H1 (cell line): ENCODE data around the gene PLA2R1. TPM values are rescaled to one million over a fixed set of nuclear protein-coding genes. Genes with fewer than 3 reads are reported as not detected.

Experiments used
- CTCF ChIA-PET: fragments of 300-600 bp; sonication (Branson Sonifier 250); formaldehyde crosslinking; loops from one replicate; lab custom pipeline; 2021; ENCODE audit not compliant: partially characterized antibody; lab: Charles Lee
- POLR2A ChIA-PET: fragments of 300-600 bp; sonication (Branson Sonifier 250); formaldehyde crosslinking; loops from one replicate; lab custom pipeline; 2021; ENCODE audit warnings: inconsistent platforms; ENCODE audit not compliant: partially characterized antibody; lab: Charles Lee
- DNase-seq, 2 experiments: peaks; one replicate each; pipeline versions ENCODE4 v3.0.0 to v3.0.0-alpha.2; 2010 to 2022; ENCODE audit warnings: low spot score in 2 of 2, low read depth in 1 of 2, mixed read lengths in 1 of 2
- FAIRE-seq: peaks from 2 replicates; lab custom pipeline; 2011; peaks lifted over from hg19 to GRCh38; lab: Jason Lieb, UNC
- H2AFZ ChIP-seq: 2 replicates; pipeline ENCODE4 v1.8.1; 2012; ENCODE audit warnings: low read length, inconsistent platforms
- H2AK5ac ChIP-seq: 2 replicates; pipeline ENCODE4 v1.6.1; 2013; ENCODE audit warnings: low read depth, low read length
- H2BK120ac ChIP-seq: replicated peaks from 2 replicates; pipeline ENCODE3; 2013; ENCODE audit warnings: low read depth, low read length, inconsistent platforms
- H2BK12ac ChIP-seq: 2 replicates; pipeline ENCODE4 v1.6.1; 2013; ENCODE audit warnings: low read depth, low read length
- H2BK15ac ChIP-seq: 2 replicates; pipeline ENCODE4 v1.6.1; 2013; ENCODE audit warnings: low read length
- H2BK20ac ChIP-seq: 2 replicates; pipeline ENCODE4 v1.6.1; 2013; ENCODE audit warnings: low read length
- H2BK5ac ChIP-seq: 2 replicates; pipeline ENCODE4 v1.6.1; 2013; ENCODE audit warnings: low read depth, low read length
- H3K14ac ChIP-seq: 2 replicates; pipeline ENCODE4 v1.6.1; 2013; ENCODE audit warnings: inconsistent platforms; ENCODE audit not compliant: insufficient read length
- H3K18ac ChIP-seq: 2 replicates; pipeline ENCODE4 v1.6.1; 2013; ENCODE audit warnings: low read length; ENCODE audit errors: extremely low read depth
- H3K23ac ChIP-seq: 2 replicates; pipeline ENCODE4 v1.6.1; 2013; ENCODE audit warnings: inconsistent platforms; ENCODE audit not compliant: insufficient read length
- H3K23me2 ChIP-seq: 2 replicates; pipeline ENCODE4 v1.6.1; 2013; ENCODE audit warnings: low read depth, low read length
- H3K27ac ChIP-seq: 2 replicates; pipeline ENCODE4 v1.6.1; 2011; ENCODE audit warnings: low read depth, low read length, inconsistent platforms
- H3K27me3 ChIP-seq, 4 experiments: replicated peaks in 1 of 4; 1 replicate in 1 of 4; 2 replicates in 3 of 4; pipeline versions ENCODE4 v1.6.1 to v1.8.1; 2011 to 2013; ENCODE audit warnings: low read length in 3 of 4, mild to moderate bottlenecking in 3 of 4, inconsistent platforms in 2 of 4, mixed read lengths in 2 of 4, moderate library complexity in 1 of 4; ENCODE audit not compliant: control insufficient read depth in 3 of 4, insufficient read depth in 3 of 4; ENCODE audit errors: extremely low read depth in 1 of 4
- H3K36me3 ChIP-seq, 4 experiments: 2 replicates each; pipeline versions ENCODE4 v1.6.1 to v1.8.1; 2011 to 2013; ENCODE audit warnings: mild to moderate bottlenecking in 4 of 4, low read length in 3 of 4, moderate library complexity in 2 of 4, control low read depth in 1 of 4, inconsistent platforms in 1 of 4; ENCODE audit not compliant: insufficient read depth in 4 of 4, control insufficient read depth in 2 of 4
- H3K4ac ChIP-seq: replicated peaks from 2 replicates; pipeline ENCODE3; 2013; ENCODE audit warnings: low read length, low read depth, mixed read lengths, inconsistent platforms; ENCODE audit not compliant: insufficient read length
- H3K4me1 ChIP-seq, 4 experiments: replicated peaks in 1 of 4; 1 replicate in 1 of 4; 2 replicates in 3 of 4; pipeline versions ENCODE4 v1.6.1 to v1.8.1; 2011 to 2013; ENCODE audit warnings: low read length in 3 of 4, inconsistent platforms in 2 of 4, mixed read lengths in 1 of 4; ENCODE audit not compliant: insufficient read depth in 4 of 4, control insufficient read depth in 3 of 4
- H3K4me2 ChIP-seq, 2 experiments: 2 replicates each; pipeline versions ENCODE4 v1.6.1 to v1.8.1; 2011 to 2013; ENCODE audit warnings: low read depth in 2 of 2, low read length in 2 of 2, control low read depth in 1 of 2, inconsistent platforms in 1 of 2, mild to moderate bottlenecking in 1 of 2; ENCODE audit not compliant: insufficient read depth in 1 of 2
- H3K4me3 ChIP-seq, 4 experiments: fragments of 200-600, 300-600 bp in 1 of 4; sonication (generic), shearing (Covaris generic), sonication (Bioruptor Twin) in 1 of 4; 2 replicates each; pipeline versions ENCODE4 v1.5.1 to v1.8.1; 2011 to 2016; ENCODE audit warnings: low read length in 4 of 4, low read depth in 3 of 4, control low read depth in 2 of 4, inconsistent platforms in 2 of 4, mild to moderate bottlenecking in 2 of 4, mixed read lengths in 1 of 4, moderate library complexity in 1 of 4; ENCODE audit not compliant: insufficient read depth in 2 of 4; ENCODE audit errors: extremely low read depth in 1 of 4
- H3K56ac ChIP-seq: replicated peaks from 2 replicates; pipeline ENCODE3; 2013; ENCODE audit warnings: low read depth, mild to moderate bottlenecking, mixed read lengths, low read length, inconsistent platforms; ENCODE audit not compliant: insufficient read length
- H3K79me1 ChIP-seq: 2 replicates; pipeline ENCODE4 v1.6.1; 2013; ENCODE audit warnings: low read depth, low read length, control low read depth
- H3K79me2 ChIP-seq, 2 experiments: 2 replicates each; pipeline versions ENCODE4 v1.6.1 to v1.8.1; 2012 to 2013; ENCODE audit warnings: low read length in 2 of 2, mild to moderate bottlenecking in 2 of 2, inconsistent platforms in 1 of 2; ENCODE audit not compliant: insufficient read depth in 2 of 2, control insufficient read depth in 1 of 2
- H3K9ac ChIP-seq, 4 experiments: replicated peaks in 1 of 4; 1 replicate in 1 of 4; 2 replicates in 3 of 4; pipeline versions ENCODE4 v1.6.1 to v1.8.1; 2011 to 2013; ENCODE audit warnings: low read depth in 3 of 4, low read length in 3 of 4, control low read depth in 2 of 4, mild to moderate bottlenecking in 2 of 4, moderate library complexity in 2 of 4, inconsistent platforms in 1 of 4; ENCODE audit errors: extremely low read depth in 1 of 4
- H3K9me3 ChIP-seq, 2 experiments: 2 replicates each; pipeline versions ENCODE4 v1.6.1 to v1.8.1; 2012 to 2013; ENCODE audit warnings: mild to moderate bottlenecking in 2 of 2, moderate library complexity in 2 of 2, control low read depth in 1 of 2, inconsistent platforms in 1 of 2, low read depth in 1 of 2, low read length in 1 of 2, mixed read lengths in 1 of 2; ENCODE audit not compliant: insufficient read depth in 2 of 2
- H4K20me1 ChIP-seq, 2 experiments: replicated peaks in 1 of 2; 2 replicates each; pipeline versions ENCODE3 to v1.8.1; 2011 to 2013; ENCODE audit warnings: inconsistent platforms in 2 of 2, low read length in 2 of 2, mild to moderate bottlenecking in 1 of 2; ENCODE audit not compliant: insufficient read depth in 2 of 2, control insufficient read depth in 1 of 2
- H4K5ac ChIP-seq: 2 replicates; pipeline ENCODE4 v1.6.1; 2013; ENCODE audit warnings: low read length, low read depth, mixed read lengths, inconsistent platforms; ENCODE audit not compliant: insufficient read length
- H4K8ac ChIP-seq: 2 replicates; pipeline ENCODE4 v1.8.0; 2013; ENCODE audit warnings: mild to moderate bottlenecking, moderate library complexity, low read length, inconsistent platforms; ENCODE audit not compliant: insufficient read depth; ENCODE audit errors: extremely low read depth
- H4K91ac ChIP-seq: replicated peaks from 2 replicates; pipeline ENCODE3; 2013; ENCODE audit warnings: low read length, mixed read lengths, inconsistent platforms; ENCODE audit not compliant: insufficient read length
- ATF2 ChIP-seq: IDR thresholded peaks from 2 replicates; pipeline ENCODE4 v1.6.1; 2012; ENCODE audit warnings: low read length, inconsistent platforms
- EGR1 ChIP-seq: IDR thresholded peaks from 2 replicates; pipeline ENCODE4 v1.6.1; 2011; ENCODE audit warnings: low read depth, low read length, borderline replicate concordance
- GABPA ChIP-seq: IDR thresholded peaks from 2 replicates; pipeline ENCODE4 v1.6.1; 2011; ENCODE audit warnings: mild to moderate bottlenecking, low read length, moderate library complexity, borderline replicate concordance; ENCODE audit not compliant: insufficient read depth
- GTF2F1 ChIP-seq: IDR thresholded peaks from 2 replicates; pipeline ENCODE4 v1.6.1; 2012; ENCODE audit warnings: low read depth, low read length, improper control_type of control experiment, borderline replicate concordance
- KDM4A ChIP-seq: IDR thresholded peaks from one replicate; pipeline ENCODE4 v1.7.1; 2012; ENCODE audit warnings: low read depth, mild to moderate bottlenecking, moderate library complexity, low read length, inconsistent platforms; ENCODE audit not compliant: severe bottlenecking
- NANOG ChIP-seq: IDR thresholded peaks from 2 replicates; pipeline ENCODE4 v1.6.1; 2011; ENCODE audit warnings: low read length, low read depth, mild to moderate bottlenecking, inconsistent platforms; ENCODE audit not compliant: insufficient read depth, poor library complexity, severe bottlenecking
- POU5F1 ChIP-seq: IDR thresholded peaks from 2 replicates; pipeline ENCODE4 v1.6.1; 2011; ENCODE audit warnings: low read depth, mild to moderate bottlenecking, low read length, moderate library complexity
- RAD21 ChIP-seq, 2 experiments: IDR thresholded peaks in 1 of 2; conservative IDR thresholded peaks in 1 of 2; 2 replicates each; pipeline ENCODE4 v1.6.1; 2011; ENCODE audit warnings: low read depth in 2 of 2, low read length in 2 of 2, improper control_type of control experiment in 1 of 2, inconsistent platforms in 1 of 2, mild to moderate bottlenecking in 1 of 2, moderate library complexity in 1 of 2
- SP1 ChIP-seq: IDR thresholded peaks from 2 replicates; pipeline ENCODE4 v1.6.1; 2011; ENCODE audit warnings: low read depth, low read length
- USF2 ChIP-seq: IDR thresholded peaks from 2 replicates; pipeline ENCODE4 v1.6.1; 2011; ENCODE audit warnings: low read length, improper control_type of control experiment
- WGBS, 2 experiments: shearing (Covaris generic) in 1 of 2; methylation state at CpG; one replicate each; pipeline versions ENCODE4 v1.1.6 to v1.1.7; 2013 to 2015; ENCODE audit warnings: low lambda C conversion rate in 2 of 2, mixed read lengths in 2 of 2, inconsistent platforms in 1 of 2, low coverage in 1 of 2, missing lambda C conversion rate in 1 of 2; ENCODE audit not compliant: insufficient replicate concordance in 2 of 2, insufficient coverage in 1 of 2, insufficient read length in 1 of 2; ENCODE audit errors: extremely low coverage in 1 of 2, missing lambda C conversion rate in 1 of 2; 5-methylcytosine and 5-hydroxymethylcytosine counted together
- polyA plus RNA-seq, 7 experiments: library from polyadenylated mRNA; depleted of rRNA in 3 of 7; stranded (reverse) in 5 of 7; unstranded in 2 of 7; fragments of >200 nt in 5 of 7; fragments of 200-250 nt in 2 of 7; gene quantifications; 1 replicate in 5 of 7; 2 replicates in 1 of 7; 4 replicates in 1 of 7; pipeline versions ENCODE4 v1.2.1 to v1.2.3, GENCODE V29; 2011 to 2013; ENCODE audit warnings: missing spikeins in 2 of 7, mixed read lengths in 2 of 7
- total RNA-seq: library from RNA; stranded (reverse); fragmentation: NEBNext Ultra II Directional; extraction: Animal tissue kit (Norgen Biotek cat#: 25700); gene quantifications from 2 replicates; pipeline ENCODE4 v1.2.1, GENCODE V29; 2021

The PLA2R1 gene
- total and polyA plus RNA-seq, 2 of the 8 experiments (the other 6 are each of a cell fraction or from before 2014, with no cell fraction given): 0.65 to 1.5 TPM

- Histone ChIP-seq H3K4me2 (no peak overlapping the region), H2BK20ac (no peak overlapping the region), H4K20me1 (no peaks in the 10 kb centered on the region), H3K9ac (no peak overlapping the region), H3K56ac (no peak overlapping the region), H3K79me1 (no peaks in the 10 kb centered on the region), H2AK5ac (no peak overlapping the region), H4K91ac (no peak overlapping the region), H4K5ac (no peak overlapping the region), H3K4me3 (no peak overlapping the region), H2BK15ac (no peak overlapping the region), H2BK120ac (no peak overlapping the region), H3K14ac (no peak overlapping the region), H3K23me2 (no peaks in the 10 kb centered on the region), H2AFZ (no peak overlapping the region), H3K4me1 (0 out of 7 replicates have a peak, but pooled peaks cover 0 to 2% (median 0%) of the 10 kb centered on the region in 4 experiments), H3K23ac (no peak overlapping the region), H2BK5ac (no peak overlapping the region), H2BK12ac (no peak overlapping the region), H3K27ac (no peak overlapping the region), H3K27me3 (peaks cover 0 to 7% (median 1%) of the 10 kb centered on the region in 4 experiments; a peak in 5 of 7 replicates), H3K4ac (no peak overlapping the region), H3K9me3 (no peaks in the 10 kb centered on the region), H3K36me3 (no peaks in the 10 kb centered on the region), H3K18ac (no peak overlapping the region), H3K79me2 (no peaks in the 10 kb centered on the region), H4K8ac (no peak overlapping the region)
- WGBS, 2 experiments: 78% methylated on average over 5 of the region's 5 CpGs; no CpG with 5 or more reads in 1 of the 2 experiments
- ChIA-PET POLR2A (no interaction called here), CTCF (interaction anchor here (1.1 to 1.7 kb wide), 2 partner anchors 22 to 24 kb away, joined by 3 read pairs; no protein-coding TSS in a partner anchor)
- DNase-seq (no peak), FAIRE-seq (no peak)
- TF ChIP-seq SP1: no peak
- no peak for TF ChIP-seq KDM4A
- no peak for TF ChIP-seq GTF2F1
- TF ChIP-seq RAD21 (IDR thresholded peaks at IDR 0.05 in 1 of 2, conservative IDR thresholded peaks at IDR 0.05 in 1 of 2; ENCODE audit: low read depth in 2 of 2, low read length in 2 of 2): no peak
- no peak for TF ChIP-seq ATF2
- TF ChIP-seq NANOG: no peak
- no peak for TF ChIP-seq GABPA
- no peak for TF ChIP-seq USF2
- TF ChIP-seq POU5F1: no peak
- TF ChIP-seq EGR1: no peak
Observed at GRCh38 chr2:159897720-159898119, 164.7 kb downstream of the PLA2R1 start.
